GM12878 (cell line): ENCODE measurements around the gene WDTC1. TPM values are rescaled to one million over a fixed set of nuclear protein-coding genes. Genes with fewer than 3 reads are reported as not detected.

Source experiments
- ASH2L ChIP-seq: fragments of 300-600, 200-600 bp; sonication (generic); IDR thresholded peaks from 2 replicates; pipeline ENCODE4 v1.6.1; 2017; ENCODE audit warnings: low read depth, mild to moderate bottlenecking, borderline replicate concordance
- CHD1 ChIP-seq: IDR thresholded peaks from 2 replicates; pipeline ENCODE4 v1.6.1; 2012; ENCODE audit warnings: low read depth, low read length, improper control_type of control experiment
- JUNB ChIP-seq: IDR thresholded peaks from 2 replicates; pipeline ENCODE4 v1.6.1; 2016; ENCODE audit warnings: antibody characterized with exemption, mild to moderate bottlenecking
- MTA2 ChIP-seq: fragments of 450-650 bp; IDR thresholded peaks from 2 replicates; pipeline ENCODE4 v1.6.1; 2016; ENCODE audit warnings: low read depth, mild to moderate bottlenecking, moderate library complexity
- NFXL1 ChIP-seq: fragments of 450-650 bp; IDR thresholded peaks from 2 replicates; pipeline ENCODE4 v1.6.1; 2017; ENCODE audit warnings: antibody characterized with exemption, mild to moderate bottlenecking, borderline replicate concordance
- RFX5 ChIP-seq: IDR thresholded peaks from 2 replicates; pipeline ENCODE4 v1.6.1; 2011; ENCODE audit warnings: low read depth, low read length, improper control_type of control experiment
- SRF ChIP-seq, 2 experiments: IDR thresholded peaks; 2 replicates each; pipeline ENCODE4 v1.6.1; 2011; ENCODE audit warnings: low read depth in 2 of 2, low read length in 2 of 2, mild to moderate bottlenecking in 1 of 2, moderate library complexity in 1 of 2
- STAT1 ChIP-seq: fragments of 450-650 bp; conservative IDR thresholded peaks from 2 replicates; pipeline ENCODE4 v1.6.1; 2014; ENCODE audit warnings: antibody characterized with exemption, mild to moderate bottlenecking
- TCF7 ChIP-seq: IDR thresholded peaks from 2 replicates; pipeline ENCODE4 v1.6.1; 2014; ENCODE audit warnings: antibody characterized with exemption, borderline replicate concordance
- ZNF384 ChIP-seq: IDR thresholded peaks from 2 replicates; pipeline ENCODE4 v1.6.1; 2012; ENCODE audit warnings: low read depth, mild to moderate bottlenecking, low read length, improper control_type of control experiment, borderline replicate concordance
- ZNF622 ChIP-seq: fragments of 450-650 bp; IDR thresholded peaks from 2 replicates; pipeline ENCODE4 v1.6.1; 2017; ENCODE audit warnings: mild to moderate bottlenecking, inconsistent platforms
- polyA plus RNA-seq, 11 experiments: library from polyadenylated mRNA; depleted of rRNA in 4 of 11; unstranded in 6 of 11; stranded (reverse) in 5 of 11; fragments of >200 nt; fragmentation: Nextera tagmentation in 4 of 11; fragmentation: Illumina TruSeq in 1 of 11; extraction: Ambion mirVana in 4 of 11; extraction: Trizol in 1 of 11; gene quantifications; 1 replicate in 1 of 11; 2 replicates in 10 of 11; pipeline versions ENCODE4 v1.2.1 to v1.2.3, GENCODE V29; 2011 to 2016; ENCODE audit warnings: inconsistent platforms in 2 of 11, missing spikeins in 2 of 11, low read depth in 1 of 11
- total RNA-seq, 4 experiments: library from RNA; depleted of rRNA in 3 of 4; stranded (reverse); fragments of >200 nt in 3 of 4; fragmentation: Illumina TruSeq in 1 of 4; extraction: Trizol in 1 of 4; gene quantifications; 2 replicates each; pipeline versions ENCODE4 v1.2.1 to v1.2.3, GENCODE V29; 2013 to 2021
- TF ChIP-seq, protein P1 (sequence below): IDR thresholded peaks from 2 replicates; pipeline ENCODE4 v1.6.1; 2012; ENCODE audit warnings: mild to moderate bottlenecking, low read depth, low read length

WDTC1 gene
- total and polyA plus RNA-seq, 10 of the 15 experiments (the other 5 are each of a cell fraction or from before 2014, with no cell fraction given) = 0.21 to 28.7 (median 7.6) TPM

DNA sequence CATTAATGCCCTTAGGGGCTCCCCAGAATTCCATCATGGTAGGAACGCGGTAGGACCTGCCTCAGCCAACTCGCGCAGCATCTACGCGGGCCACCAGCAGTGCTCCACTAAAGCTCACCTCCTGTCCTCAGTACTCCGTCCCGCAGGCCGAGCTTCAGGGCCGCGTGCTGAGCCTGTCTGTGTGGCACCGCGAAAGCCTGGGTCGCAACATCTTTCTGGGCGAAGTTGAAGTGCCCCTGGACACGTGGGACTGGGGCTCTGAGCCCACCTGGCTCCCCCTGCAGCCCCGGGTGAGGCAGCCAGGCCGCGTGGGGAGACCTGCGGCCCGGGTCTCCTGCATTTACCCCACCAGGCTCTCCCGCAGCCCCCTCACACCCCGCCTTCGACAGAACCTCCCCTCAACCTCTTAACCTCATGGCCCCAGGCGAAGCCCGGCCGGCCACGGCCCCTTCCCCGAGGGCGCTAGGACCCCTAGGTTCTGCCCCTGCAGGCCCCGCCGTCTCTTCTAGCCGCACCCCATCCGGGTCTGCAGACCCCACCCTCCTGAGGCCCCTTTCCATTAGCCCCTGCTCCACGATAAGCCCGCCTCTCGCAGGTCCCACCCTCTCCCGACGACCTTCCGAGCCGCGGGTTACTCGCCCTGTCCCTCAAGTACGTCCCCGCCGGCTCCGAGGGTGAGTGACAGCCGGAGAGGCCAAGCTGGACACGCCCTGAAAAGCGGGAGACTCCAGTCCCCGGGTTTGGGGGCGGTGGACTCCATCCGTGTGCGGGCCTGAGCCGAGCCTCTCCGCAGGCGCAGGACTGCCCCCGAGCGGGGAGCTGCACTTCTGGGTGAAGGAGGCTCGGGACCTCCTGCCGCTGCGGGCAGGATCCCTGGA lies 116.5 kb downstream of the WDTC1 start (continued):
- TF ChIP-seq SRF (IDR thresholded peaks at IDR 0.05; ENCODE audit: low read depth in 2 of 2, low read length in 2 of 2) (no peak), ZNF622 (no peak), STAT1 (no peak), MTA2 (no peak), RFX5 (no peak), NFXL1 (no peak), CHD1 (no peak), TCF7 (no peak), JUNB (no peak), ZNF384 (no peak), ASH2L (no peak)
- TF ChIP-seq, protein P1, sequence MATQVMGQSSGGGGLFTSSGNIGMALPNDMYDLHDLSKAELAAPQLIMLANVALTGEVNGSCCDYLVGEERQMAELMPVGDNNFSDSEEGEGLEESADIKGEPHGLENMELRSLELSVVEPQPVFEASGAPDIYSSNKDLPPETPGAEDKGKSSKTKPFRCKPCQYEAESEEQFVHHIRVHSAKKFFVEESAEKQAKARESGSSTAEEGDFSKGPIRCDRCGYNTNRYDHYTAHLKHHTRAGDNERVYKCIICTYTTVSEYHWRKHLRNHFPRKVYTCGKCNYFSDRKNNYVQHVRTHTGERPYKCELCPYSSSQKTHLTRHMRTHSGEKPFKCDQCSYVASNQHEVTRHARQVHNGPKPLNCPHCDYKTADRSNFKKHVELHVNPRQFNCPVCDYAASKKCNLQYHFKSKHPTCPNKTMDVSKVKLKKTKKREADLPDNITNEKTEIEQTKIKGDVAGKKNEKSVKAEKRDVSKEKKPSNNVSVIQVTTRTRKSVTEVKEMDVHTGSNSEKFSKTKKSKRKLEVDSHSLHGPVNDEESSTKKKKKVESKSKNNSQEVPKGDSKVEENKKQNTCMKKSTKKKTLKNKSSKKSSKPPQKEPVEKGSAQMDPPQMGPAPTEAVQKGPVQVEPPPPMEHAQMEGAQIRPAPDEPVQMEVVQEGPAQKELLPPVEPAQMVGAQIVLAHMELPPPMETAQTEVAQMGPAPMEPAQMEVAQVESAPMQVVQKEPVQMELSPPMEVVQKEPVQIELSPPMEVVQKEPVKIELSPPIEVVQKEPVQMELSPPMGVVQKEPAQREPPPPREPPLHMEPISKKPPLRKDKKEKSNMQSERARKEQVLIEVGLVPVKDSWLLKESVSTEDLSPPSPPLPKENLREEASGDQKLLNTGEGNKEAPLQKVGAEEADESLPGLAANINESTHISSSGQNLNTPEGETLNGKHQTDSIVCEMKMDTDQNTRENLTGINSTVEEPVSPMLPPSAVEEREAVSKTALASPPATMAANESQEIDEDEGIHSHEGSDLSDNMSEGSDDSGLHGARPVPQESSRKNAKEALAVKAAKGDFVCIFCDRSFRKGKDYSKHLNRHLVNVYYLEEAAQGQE = no peak
